Ecto neural progenitor cell (in vitro differentiated cells): ENCODE measurements around the gene NPM1.
A peak's percentile ranks its signal among the peaks of the same experiment; 100 is the strongest.

Experiments used
- DNase-seq: peaks from one replicate; pipeline ENCODE4 v3.0.0-alpha.2; 2018; ENCODE audit warnings: low spot score

The NPM1 gene

GRCh38 chr5:171428168-171428696 lies 40.6 kb downstream of the NPM1 start:
- peak; percentile 43 for DNase-seq

GRCh38 chr5:171428809-171429542 lies 41.3 kb downstream of the NPM1 start:
- DNase-seq, result peak; percentile 39

DNA sequence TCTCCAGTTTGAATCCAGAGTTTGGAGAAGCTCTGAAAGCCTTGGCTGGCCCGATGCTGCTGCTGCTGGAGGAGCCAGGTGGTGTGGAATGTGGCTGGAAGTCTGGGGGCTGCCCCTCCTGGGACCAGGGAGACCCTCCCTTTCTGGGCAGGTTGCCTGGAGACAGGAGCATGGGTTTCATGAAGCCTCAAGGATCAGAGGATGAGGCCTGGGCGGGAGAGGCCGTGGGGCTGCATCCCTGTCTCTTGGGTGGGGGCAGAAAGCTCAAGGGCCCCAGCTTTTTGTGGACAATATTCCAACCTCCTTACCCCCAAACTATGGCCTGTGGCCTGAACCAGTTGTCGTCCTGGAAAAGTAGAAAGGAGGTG lies 41.9 kb downstream of the NPM1 start:
- peak; percentile 31 for DNase-seq

GRCh38 chr5:171431251-171431777 lies 43.7 kb downstream of the NPM1 start:
- DNase-seq, result no peak

DNA sequence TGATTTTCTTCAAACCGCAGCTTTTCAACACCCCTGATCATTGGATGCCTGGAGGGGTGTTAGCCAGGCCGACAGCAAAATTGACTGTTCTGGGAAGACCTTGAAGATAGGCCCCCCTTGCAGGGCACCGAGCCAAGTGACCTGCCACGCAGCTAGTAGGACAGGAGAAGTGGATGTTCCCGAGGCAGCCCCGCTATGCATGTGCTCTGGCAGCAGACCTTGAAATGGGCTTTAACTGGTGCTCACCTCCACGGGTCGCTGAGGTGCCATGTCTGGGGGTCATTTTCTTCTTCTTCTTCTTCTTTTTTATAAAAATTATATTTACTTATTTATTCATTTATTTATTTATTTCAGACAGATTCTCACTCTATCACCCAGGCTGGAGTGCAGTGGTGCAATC lies 44.4 kb downstream of the NPM1 start:
- no peak for DNase-seq

DNA sequence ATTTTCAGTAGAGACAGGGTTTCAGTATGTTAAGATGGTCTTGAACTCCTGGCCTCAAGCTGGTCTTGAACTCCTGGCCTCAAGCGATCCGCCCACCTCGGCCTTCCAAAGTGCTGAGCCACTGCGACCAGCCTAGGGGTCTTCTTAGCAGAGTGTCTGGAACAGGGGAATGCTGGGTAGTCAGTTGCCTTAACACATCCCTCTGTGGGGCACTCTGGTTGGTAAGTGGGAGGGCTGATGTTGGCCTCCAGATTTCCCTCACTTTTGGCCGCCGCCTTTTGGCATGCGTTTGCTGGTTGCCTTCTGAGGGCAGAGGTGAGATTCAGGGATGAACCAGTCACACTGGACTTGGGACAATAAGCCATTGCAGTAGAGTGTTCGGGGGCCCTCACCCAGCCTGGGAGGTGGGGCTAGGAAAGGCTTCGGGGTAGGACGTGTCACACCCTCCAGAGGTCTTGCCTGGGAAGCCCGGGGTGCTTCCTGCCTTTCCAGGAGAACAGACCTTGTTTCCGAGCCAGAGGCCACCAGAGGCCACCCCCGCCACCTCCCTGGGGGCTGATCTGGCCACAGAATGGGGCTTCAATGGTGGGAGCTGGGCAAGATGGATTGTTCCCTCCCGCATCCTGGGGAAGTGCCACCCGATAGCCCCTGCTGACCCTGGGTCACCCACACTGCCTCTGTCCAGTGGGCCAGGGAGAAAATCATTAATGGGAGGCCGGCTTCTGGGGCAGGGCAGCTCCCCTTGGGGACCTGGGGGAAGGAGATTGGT lies 45.1 kb downstream of the NPM1 start:
- no peak for DNase-seq

DNA sequence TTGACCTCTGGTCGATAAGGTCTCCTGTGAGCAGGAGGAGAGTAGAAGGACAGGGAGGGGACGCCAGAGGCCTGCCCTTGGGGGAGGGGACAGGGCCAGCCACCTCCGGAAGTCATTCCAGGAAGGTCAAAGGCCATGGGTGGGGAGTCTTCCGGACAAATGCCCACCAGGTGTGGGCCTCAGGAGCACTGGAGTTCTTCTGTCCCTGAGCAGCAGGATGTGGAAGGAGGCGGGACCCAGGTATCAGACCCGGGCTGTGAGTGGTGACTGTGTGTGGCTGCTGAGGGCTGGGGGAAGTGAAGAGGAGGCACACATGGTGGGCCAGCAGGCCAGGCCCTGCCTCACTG lies 45.7 kb downstream of the NPM1 start:
- DNase-seq, result no peak

GRCh38 chr5:171433982-171434676 lies 46.5 kb downstream of the NPM1 start:
- DNase-seq, result no peak

- no peak for DNase-seq
Measured at GRCh38 chr5:171434874-171435273, 47.2 kb downstream of the NPM1 start.

GRCh38 chr5:171435908-171436307 lies 48.3 kb downstream of the NPM1 start:
- DNase-seq, result no peak

DNA sequence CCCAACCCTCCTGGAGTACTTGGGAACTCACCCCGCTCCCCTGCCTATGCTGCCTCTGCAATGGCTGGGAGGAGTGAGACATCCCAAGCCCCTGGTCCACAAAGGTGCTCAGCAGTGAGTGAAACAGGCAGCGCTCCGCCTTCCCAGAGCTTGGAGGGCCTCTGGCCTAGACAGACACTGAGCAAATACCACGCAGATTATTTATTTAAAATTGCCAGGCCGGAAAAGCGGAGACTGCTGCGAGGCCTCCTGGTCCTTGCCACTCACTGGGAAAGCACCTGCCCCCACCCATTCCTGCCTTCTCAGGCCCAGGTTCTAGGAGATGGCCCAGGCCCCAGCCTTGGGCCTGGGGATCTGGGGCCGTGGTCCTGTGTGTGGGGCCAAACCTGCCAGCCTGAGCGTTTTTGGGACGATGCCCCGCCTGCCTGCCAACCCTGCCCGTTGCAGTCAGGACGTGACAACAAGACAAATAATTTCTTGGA lies 49.2 kb downstream of the NPM1 start:
- no peak for DNase-seq

DNA sequence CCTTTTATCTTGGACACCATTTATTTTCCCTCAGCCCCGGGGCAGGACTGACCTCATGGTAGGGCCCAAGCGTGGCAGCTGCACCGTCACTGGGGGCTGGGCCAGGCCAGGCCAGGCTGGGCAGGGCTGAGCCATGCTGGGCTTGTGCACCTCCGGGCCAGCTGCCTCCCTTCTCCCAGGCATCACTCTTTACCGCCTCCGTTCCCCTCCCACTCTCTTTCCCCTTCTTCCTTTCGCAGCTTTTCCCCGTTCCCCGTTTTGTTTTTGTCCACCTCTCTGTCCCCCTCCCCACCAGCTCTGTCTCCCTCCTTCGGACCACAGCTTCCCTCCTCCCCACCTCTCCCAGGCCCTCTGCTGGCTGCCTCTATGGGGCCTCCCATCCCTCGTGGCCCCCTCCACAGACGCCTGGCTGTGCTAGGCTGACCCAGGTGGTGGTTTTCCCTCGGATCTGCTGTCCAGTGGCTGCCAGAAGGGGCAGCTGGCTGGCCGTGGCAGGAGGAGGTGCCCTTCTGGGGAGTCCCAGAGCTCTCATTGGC lies 49.7 kb downstream of the NPM1 start:
- no peak for DNase-seq

DNA sequence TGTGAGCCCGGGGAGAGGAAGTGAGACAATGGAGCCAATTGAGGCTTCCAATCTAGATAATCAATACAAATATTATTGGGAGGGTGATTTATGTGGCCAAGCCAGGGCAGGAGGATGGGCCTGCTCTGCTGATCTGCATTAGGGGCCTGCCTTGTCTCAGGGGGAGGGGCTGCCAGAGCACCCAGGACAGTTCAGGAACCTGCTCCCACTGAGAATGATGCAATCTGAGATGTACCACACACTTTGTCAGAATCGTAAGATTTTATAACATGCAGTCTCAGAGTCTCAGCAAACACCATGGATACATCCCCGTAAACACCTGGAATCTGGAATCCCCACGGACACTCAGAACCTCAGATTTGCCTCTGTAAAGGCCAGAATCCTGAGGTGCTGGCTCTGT lies 51.1 kb downstream of the NPM1 start:
- no peak for DNase-seq

- no peak for DNase-seq
Measured at GRCh38 chr5:171441246-171441791, 53.7 kb downstream of the NPM1 start.

- no peak for DNase-seq
Measured at GRCh38 chr5:171442287-171443042, 54.8 kb downstream of the NPM1 start.

DNA sequence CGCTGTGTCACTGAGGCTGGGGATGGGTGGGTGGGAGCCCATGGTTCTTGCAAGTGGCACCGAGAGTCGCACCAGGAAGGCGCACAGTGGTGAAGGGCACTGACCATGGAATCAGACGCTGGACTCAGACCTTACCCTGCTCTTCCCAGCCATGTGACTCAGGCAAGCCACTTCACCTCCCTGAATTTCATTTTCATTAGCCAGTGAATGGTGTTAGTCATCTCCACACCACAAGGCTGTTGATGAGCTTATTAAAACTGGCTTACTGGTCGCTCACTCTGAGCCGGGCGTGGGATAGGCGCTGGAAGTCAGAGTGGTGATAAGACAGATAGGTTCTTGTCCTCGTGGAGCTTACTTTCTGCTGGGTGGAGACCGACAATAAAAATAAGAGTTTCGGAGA lies 56.9 kb downstream of the NPM1 start:
- DNase-seq, result no peak

DNA sequence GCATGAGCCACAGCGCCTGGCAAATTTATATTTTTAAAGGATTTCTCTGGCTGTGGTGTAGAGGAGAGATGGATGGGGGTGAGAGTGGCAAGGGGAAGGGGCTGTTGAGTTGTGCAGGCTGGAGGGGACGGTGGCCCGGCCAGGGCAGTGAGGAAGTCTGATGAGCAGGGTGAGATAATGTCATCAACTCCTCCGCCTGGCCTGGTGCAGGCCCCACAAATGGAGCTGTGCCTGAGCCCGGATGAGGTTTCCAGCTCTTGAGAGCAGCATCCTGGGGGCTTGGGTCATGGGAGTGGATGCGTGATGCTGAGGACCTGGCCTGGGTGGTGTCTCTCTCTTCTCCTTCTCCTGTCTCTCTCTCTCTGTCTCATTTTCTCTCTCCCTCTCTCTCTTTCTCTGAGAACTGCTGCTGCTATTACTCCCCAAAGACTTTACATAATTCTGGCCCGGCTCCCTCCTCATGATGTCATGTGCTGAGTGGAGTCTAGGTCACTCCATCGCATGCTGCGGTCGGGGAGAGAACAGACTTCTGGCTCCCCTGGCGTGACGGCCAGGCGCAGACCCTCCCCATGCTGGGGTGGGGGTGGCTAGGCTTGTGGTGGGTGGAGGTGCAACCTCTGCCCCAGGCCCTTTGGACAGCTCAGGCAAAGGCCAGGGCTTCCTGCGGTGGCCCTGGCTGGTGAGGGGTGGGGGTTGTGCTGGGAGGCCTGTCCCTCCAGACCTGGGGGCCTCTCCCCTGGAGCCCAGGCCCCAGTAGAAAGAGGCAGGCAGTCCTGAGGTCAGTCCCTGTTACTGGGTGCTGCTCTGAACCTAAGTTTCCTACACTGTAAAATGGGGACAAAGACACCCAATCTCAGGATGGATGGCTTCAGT lies 58.2 kb downstream of the NPM1 start:
- DNase-seq, result no peak

DNA sequence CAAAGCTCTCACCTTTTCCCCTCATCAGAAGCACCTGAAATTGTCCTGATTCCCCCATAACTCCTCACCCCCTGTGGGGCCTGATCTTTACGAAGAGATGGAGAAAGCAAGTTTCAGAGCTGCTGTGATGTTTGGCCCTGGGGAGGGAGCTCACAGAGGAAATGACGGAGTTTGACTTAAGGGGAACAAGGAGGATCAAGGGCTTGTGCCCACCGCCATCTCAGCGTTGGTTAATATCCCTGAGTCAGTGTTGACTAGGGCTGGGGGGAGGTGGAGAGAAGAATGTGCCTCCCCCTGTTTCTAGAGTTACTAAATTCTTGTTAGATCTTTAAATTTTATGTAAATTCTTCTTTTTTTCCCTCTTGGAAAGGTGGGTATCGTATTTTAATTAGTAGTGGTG lies 59.6 kb downstream of the NPM1 start:
- no peak for DNase-seq

DNA sequence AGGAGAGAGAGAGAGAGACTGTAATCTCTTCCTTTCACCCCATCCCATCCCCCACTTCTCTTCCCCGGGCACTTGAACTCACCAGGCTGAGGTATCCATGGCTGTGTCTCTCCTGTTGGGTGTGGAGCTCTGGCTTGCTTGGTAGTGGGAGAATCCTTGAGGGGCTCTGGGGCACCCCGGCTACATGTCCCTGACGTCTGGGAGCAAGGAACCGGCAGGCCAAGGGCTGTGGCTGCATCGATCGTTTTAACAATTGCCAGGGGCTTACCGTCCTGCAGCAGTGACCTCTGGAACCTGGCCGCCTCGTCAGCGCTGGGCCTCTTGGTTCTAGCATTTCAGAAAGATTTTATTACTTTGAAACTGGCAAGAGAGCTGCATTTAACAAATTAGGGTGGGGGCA lies 61.8 kb downstream of the NPM1 start:
- no peak for DNase-seq
